ENCODE data around the gene MARCHF2.
A peak's percentile ranks its signal among the peaks of the same experiment; 100 is the strongest.
"Not testable (repeated sequence)": the region's sequence is repeated elsewhere in the genome, so short reads cannot be mapped to it uniquely, and the experiment has no call there.

The MARCHF2 gene

DNA sequence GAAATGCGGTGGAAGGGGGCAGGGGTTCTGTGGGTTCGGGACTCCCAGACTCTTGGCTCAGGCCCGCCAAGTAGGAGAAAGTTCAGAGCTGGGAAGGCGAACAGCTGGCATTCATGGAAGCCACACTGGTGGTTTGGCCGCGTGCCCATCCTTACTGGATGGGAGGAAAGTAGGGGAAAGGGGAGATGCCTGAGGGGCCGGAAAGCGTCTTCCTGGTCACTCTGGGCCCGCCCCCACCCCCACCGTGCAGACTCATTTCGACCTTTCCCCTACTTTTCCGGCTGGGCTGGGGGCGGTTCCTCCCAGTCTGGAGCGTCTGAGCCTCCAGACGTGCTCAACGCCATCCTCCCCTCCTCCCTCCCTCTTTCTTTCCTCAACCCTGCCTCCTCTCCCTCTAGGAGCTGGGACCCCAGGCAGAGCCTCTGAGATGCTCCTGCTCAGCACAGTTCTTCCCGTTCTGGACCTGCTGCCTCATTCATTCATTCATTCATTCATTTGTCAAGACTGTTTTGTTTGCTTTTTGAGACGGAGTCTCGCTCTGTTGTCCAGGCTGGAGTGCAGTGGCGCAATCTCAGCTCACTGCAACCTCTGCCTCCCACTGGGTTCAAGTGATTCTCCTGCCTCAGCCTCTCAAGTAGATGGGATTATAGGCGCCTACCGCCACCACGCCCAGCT is 45.6 kb upstream of the MARCHF2 start:
- Histone ChIP-seq H3K36me3 (ENCODE audit: low read depth) (peaks cover 44% of the 10 kb centered on the region), H3K27me3 (ENCODE audit: insufficient read depth, poor library complexity, severe bottlenecking) (no peaks in the 10 kb centered on the region), H3K27ac (ENCODE audit: poor library complexity, severe bottlenecking) (peak overlapping the region; percentile 97), H3K9me3 (ENCODE audit: severe bottlenecking) (no peaks in the 10 kb centered on the region), H3K4me3 (ENCODE audit: severe bottlenecking) (no peak overlapping the region), H3K4me1 (ENCODE audit: insufficient read depth, poor library complexity, severe bottlenecking) (peaks cover 15% of the 10 kb centered on the region)
- DNase-seq (ENCODE audit: low spot score) (peak; percentile 97), ATAC-seq (ENCODE audit: low read depth) (peak; percentile 58)
- TF ChIP-seq, protein P1, sequence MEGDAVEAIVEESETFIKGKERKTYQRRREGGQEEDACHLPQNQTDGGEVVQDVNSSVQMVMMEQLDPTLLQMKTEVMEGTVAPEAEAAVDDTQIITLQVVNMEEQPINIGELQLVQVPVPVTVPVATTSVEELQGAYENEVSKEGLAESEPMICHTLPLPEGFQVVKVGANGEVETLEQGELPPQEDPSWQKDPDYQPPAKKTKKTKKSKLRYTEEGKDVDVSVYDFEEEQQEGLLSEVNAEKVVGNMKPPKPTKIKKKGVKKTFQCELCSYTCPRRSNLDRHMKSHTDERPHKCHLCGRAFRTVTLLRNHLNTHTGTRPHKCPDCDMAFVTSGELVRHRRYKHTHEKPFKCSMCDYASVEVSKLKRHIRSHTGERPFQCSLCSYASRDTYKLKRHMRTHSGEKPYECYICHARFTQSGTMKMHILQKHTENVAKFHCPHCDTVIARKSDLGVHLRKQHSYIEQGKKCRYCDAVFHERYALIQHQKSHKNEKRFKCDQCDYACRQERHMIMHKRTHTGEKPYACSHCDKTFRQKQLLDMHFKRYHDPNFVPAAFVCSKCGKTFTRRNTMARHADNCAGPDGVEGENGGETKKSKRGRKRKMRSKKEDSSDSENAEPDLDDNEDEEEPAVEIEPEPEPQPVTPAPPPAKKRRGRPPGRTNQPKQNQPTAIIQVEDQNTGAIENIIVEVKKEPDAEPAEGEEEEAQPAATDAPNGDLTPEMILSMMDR (IDR thresholded peaks at IDR 0.05; ENCODE audit: poor library complexity, severe bottlenecking) = no peak

DNA sequence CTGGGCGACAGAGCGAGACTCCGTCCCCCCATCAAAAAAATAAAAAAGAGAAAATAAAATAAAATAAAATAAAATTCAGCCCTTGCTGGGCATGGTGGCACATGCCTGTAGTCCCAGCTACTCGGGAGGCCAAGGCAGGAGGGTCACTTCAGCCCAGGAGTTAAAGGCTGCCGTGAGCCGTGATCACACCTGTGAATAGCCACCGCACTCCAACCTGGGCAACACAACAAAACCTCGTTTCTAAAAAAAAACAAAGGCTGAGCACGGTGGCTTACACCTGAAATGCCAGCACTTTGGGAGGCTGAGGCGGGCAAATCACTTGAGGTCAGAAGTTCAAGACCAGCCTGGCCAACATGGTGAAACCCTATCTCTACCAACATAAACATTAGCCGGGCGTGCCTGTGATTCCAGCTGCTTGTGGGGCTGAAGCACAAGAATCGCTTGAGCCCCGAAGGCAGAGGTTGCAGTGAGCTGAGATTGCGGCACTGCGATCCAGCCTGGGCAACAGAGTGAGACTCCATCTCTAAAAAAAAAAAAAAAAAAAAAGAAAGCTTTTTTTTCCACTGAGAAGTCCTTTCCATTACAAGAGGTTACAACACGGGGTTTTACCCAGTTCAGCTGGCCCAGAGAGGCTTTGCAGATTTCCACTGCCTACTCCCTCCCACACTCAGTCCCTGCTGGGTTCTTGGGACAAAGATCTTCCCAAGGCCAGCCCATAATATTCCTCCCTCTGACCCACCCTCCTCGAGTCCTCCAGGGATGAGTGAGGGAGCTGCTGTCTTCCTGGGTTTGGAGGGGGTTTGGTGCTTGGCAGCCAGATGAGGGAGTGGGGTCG is 42.7 kb upstream of the MARCHF2 start:
- TF ChIP-seq, protein P1 (IDR thresholded peaks at IDR 0.05; ENCODE audit: poor library complexity, severe bottlenecking) = no peak
- DNase-seq (ENCODE audit: low spot score) (no peak), ATAC-seq (ENCODE audit: low read depth) (no peak)
- peaks cover 8% of the 10 kb centered on the region for H3K4me1 ChIP-seq (ENCODE audit: insufficient read depth, poor library complexity, severe bottlenecking)
- peaks cover 55% of the 10 kb centered on the region for H3K36me3 ChIP-seq (ENCODE audit: low read depth)
- no peak overlapping the region for H3K4me3 ChIP-seq (ENCODE audit: severe bottlenecking)
- no peak overlapping the region for H3K27ac ChIP-seq (ENCODE audit: poor library complexity, severe bottlenecking)
- H3K9me3 ChIP-seq (ENCODE audit: severe bottlenecking) = no peaks in the 10 kb centered on the region
- H3K27me3 ChIP-seq (ENCODE audit: insufficient read depth, poor library complexity, severe bottlenecking) = no peaks in the 10 kb centered on the region

DNA sequence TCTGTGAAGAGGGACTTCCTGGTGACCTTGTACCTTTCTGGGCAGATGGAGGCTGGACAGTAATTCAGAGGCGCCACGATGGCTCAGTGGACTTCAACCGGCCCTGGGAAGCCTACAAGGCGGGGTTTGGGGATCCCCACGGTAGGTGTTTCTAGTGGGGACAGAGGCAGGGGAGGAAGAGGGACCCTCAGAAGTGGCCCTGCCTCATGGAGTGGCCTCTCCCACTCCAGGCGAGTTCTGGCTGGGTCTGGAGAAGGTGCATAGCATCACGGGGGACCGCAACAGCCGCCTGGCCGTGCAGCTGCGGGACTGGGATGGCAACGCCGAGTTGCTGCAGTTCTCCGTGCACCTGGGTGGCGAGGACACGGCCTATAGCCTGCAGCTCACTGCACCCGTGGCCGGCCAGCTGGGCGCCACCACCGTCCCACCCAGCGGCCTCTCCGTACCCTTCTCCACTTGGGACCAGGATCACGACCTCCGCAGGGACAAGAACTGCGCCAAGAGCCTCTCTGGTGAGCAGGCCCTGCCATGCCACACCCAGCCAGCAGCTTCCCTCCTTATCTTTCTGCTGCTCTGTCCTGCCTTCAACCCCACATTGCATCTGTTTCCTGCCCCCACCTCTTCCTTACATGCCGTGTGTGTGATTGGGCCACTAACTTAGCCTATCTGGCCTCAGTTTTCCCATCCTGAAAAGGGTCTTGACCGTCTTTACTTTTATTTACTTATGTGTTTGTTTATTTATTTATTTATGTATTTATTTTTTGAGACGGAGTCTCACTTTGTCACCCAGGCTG is 41.9 kb upstream of the MARCHF2 start:
- Histone ChIP-seq H3K27ac (ENCODE audit: poor library complexity, severe bottlenecking) (no peak overlapping the region), H3K9me3 (ENCODE audit: severe bottlenecking) (no peaks in the 10 kb centered on the region), H3K4me3 (ENCODE audit: severe bottlenecking) (no peak overlapping the region), H3K4me1 (ENCODE audit: insufficient read depth, poor library complexity, severe bottlenecking) (peaks cover 8% of the 10 kb centered on the region), H3K27me3 (ENCODE audit: insufficient read depth, poor library complexity, severe bottlenecking) (no peaks in the 10 kb centered on the region), H3K36me3 (ENCODE audit: low read depth) (peaks cover 54% of the 10 kb centered on the region)
- TF ChIP-seq, protein P1 (IDR thresholded peaks at IDR 0.05; ENCODE audit: poor library complexity, severe bottlenecking) = no peak
- DNase-seq (ENCODE audit: low spot score) (no peak), ATAC-seq (ENCODE audit: low read depth) (no peak)

DNA sequence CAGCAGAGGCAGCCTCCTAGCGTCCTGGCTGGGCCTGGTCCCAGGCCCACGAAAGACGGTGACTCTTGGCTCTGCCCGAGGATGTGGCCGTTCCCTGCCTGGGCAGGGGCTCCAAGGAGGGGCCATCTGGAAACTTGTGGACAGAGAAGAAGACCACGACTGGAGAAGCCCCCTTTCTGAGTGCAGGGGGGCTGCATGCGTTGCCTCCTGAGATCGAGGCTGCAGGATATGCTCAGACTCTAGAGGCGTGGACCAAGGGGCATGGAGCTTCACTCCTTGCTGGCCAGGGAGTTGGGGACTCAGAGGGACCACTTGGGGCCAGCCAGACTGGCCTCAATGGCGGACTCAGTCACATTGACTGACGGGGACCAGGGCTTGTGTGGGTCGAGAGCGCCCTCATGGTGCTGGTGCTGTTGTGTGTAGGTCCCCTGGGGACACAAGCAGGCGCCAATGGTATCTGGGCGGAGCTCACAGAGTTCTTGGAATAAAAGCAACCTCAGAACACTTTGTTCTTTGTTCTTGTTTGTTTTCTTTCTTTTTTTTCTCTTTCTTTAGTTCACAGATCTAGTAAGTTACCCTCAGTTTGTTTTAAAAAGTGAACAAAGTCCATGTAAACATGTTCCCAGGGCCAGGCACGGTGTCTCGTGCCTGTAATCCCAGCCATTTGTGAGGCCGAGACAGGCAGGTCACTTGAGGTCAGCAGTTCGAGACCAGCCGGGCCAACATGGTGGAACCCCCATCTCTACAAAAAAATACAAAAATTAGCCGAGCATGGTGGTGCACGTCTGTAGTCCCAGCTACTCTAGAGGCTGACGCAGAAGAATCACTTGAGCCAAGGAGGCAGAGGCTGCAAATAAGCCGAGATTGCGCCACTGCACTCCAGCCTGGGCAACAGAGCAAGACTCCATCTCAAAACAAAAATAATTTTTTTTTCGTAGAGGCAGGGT is 39.0 kb upstream of the MARCHF2 start:
- no peak overlapping the region for H3K27ac ChIP-seq (ENCODE audit: poor library complexity, severe bottlenecking)
- no peak for DNase-seq (ENCODE audit: low spot score)

DNA sequence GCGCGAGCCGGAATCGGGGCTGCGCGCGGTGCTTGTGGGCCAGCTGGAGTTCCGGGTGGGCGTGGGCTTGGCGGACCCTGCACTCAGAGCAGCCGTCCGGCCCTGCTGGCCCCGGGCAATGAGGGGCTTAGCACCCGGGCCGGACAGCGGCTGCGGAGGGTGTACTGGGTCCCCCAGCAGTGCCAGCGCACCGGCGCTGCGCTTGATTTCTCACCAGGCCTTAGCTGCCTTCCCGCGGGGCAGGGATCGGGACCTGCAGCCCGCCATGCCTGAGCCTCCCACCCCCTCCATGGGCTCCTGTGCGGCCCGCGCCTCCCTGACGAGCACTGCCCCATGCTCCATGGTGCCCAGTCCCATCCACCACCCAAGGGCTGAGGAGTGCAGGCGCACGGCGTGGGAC is 37.3 kb upstream of the MARCHF2 start:
- not testable (repeated sequence) for H3K27ac ChIP-seq (ENCODE audit: poor library complexity, severe bottlenecking); DNase-seq (ENCODE audit: low spot score)
- H3K36me3 ChIP-seq (ENCODE audit: low read depth) = peaks cover 24% of the 10 kb centered on the region

More for the DNA sequence above, 39.0 kb upstream of the MARCHF2 start:
- ATAC-seq (ENCODE audit: low read depth) = 0 out of 3 replicates have a peak, but pooled peaks have one; percentile 19
- no peak overlapping the region for H3K4me3 ChIP-seq (ENCODE audit: severe bottlenecking)
- TF ChIP-seq, protein P1 (IDR thresholded peaks at IDR 0.05; ENCODE audit: poor library complexity, severe bottlenecking) = no peak
- no peaks in the 10 kb centered on the region for H3K4me1 ChIP-seq (ENCODE audit: insufficient read depth, poor library complexity, severe bottlenecking)
- no peaks in the 10 kb centered on the region for H3K9me3 ChIP-seq (ENCODE audit: severe bottlenecking)
- H3K27me3 ChIP-seq (ENCODE audit: insufficient read depth, poor library complexity, severe bottlenecking) = no peaks in the 10 kb centered on the region
- peaks cover 35% of the 10 kb centered on the region for H3K36me3 ChIP-seq (ENCODE audit: low read depth)

DNA sequence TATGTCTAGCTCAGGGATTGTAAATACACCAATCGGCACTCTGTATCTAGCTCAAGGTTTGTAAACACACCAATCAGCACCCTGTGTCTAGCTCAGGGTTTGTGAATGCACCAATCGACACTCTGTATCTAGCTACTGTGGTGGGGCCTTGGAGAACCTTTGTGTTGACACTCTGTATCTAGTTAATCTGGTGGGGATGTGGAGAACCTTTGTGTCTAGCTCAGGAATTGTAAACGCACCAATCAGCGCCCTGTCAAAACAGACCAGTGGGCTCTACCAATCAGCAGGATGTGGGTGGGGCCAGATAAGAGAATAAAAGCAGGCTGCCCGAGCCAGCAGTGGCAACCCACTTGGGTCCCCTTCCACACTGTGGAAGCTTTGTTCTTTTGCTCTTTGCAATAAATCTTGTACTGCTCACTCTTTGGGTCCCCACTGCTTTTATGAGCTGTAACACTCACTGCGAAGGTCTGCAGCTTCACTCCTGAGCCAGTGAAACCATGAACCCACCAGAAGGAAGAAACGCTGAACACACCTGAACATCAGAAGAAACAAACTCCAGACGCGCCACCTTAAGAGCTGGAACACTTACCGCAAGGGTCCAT is 36.6 kb upstream of the MARCHF2 start:
- not testable (repeated sequence) for H3K4me3 ChIP-seq (ENCODE audit: severe bottlenecking); DNase-seq (ENCODE audit: low spot score); H3K4me1 ChIP-seq (ENCODE audit: insufficient read depth, poor library complexity, severe bottlenecking); ATAC-seq (ENCODE audit: low read depth); H3K27me3 ChIP-seq (ENCODE audit: insufficient read depth, poor library complexity, severe bottlenecking); H3K9me3 ChIP-seq (ENCODE audit: severe bottlenecking); H3K27ac ChIP-seq (ENCODE audit: poor library complexity, severe bottlenecking)
- peaks cover 17% of the 10 kb centered on the region for H3K36me3 ChIP-seq (ENCODE audit: low read depth)

More for the DNA sequence above, 37.3 kb upstream of the MARCHF2 start:
- not testable (repeated sequence) for H3K4me3 ChIP-seq (ENCODE audit: severe bottlenecking); ATAC-seq (ENCODE audit: low read depth); H3K27me3 ChIP-seq (ENCODE audit: insufficient read depth, poor library complexity, severe bottlenecking); H3K9me3 ChIP-seq (ENCODE audit: severe bottlenecking); H3K4me1 ChIP-seq (ENCODE audit: insufficient read depth, poor library complexity, severe bottlenecking)
